A204.1 (cell line): Measurements from ENCODE around the gene SUMO1.

Experiments
- FAIRE-seq: peaks from 2 replicates; lab custom pipeline; 2012; peaks lifted over from hg19 to GRCh38; lab: Jason Lieb, UNC

Gene SUMO1

GRCh38 chr2:202196727-202197126 lies 41.7 kb downstream of the SUMO1 start:
- FAIRE-seq = no peak

GRCh38 chr2:202194418-202194817 lies 44.0 kb downstream of the SUMO1 start:
- FAIRE-seq = no peak

GRCh38 chr2:202193881-202194353 lies 44.5 kb downstream of the SUMO1 start:
- no peak for FAIRE-seq

GRCh38 chr2:202193305-202193704 lies 45.1 kb downstream of the SUMO1 start:
- FAIRE-seq = no peak

- no peak for FAIRE-seq
These were observed 50.8 kb downstream of the SUMO1 start for GRCh38 chr2:202187570-202187969.

- FAIRE-seq = no peak
These were observed 51.7 kb downstream of the SUMO1 start for GRCh38 chr2:202186641-202187202.

GRCh38 chr2:202185156-202185555 lies 53.2 kb downstream of the SUMO1 start:
- FAIRE-seq = no peak

- FAIRE-seq = no peak
These were observed 53.8 kb downstream of the SUMO1 start for GRCh38 chr2:202184557-202184956.

- peak; percentile 94 for FAIRE-seq
These were observed 59.9 kb downstream of the SUMO1 start for GRCh38 chr2:202178346-202178958.

GRCh38 chr2:202172439-202173211 lies 65.8 kb downstream of the SUMO1 start:
- FAIRE-seq = no peak

- no peak for FAIRE-seq
These were observed 67.1 kb downstream of the SUMO1 start for GRCh38 chr2:202171241-202171825.

GRCh38 chr2:202169832-202170424 lies 68.5 kb downstream of the SUMO1 start:
- no peak for FAIRE-seq

GRCh38 chr2:202169131-202169530 lies 69.3 kb downstream of the SUMO1 start:
- FAIRE-seq = no peak

GRCh38 chr2:202165945-202166344 lies 72.5 kb downstream of the SUMO1 start:
- no peak for FAIRE-seq

GRCh38 chr2:202165208-202165607 lies 73.2 kb downstream of the SUMO1 start:
- FAIRE-seq = no peak

GRCh38 chr2:202164411-202164810 lies 74.0 kb downstream of the SUMO1 start:
- FAIRE-seq = no peak

- no peak for FAIRE-seq
These were observed 77.1 kb downstream of the SUMO1 start for GRCh38 chr2:202161151-202161835.

GRCh38 chr2:202158796-202159195 lies 79.6 kb downstream of the SUMO1 start:
- no peak for FAIRE-seq

- FAIRE-seq = no peak
These were observed 81.0 kb downstream of the SUMO1 start for GRCh38 chr2:202157211-202157990.
